GM21528 (cell line): ENCODE results near the gene EXOC5.

Source experiments
- ATAC-seq: cut with Tn5 transposase; IDR thresholded peaks from one replicate; pipeline ENCODE4 v1.9.1; 2021; ENCODE audit warnings: mild to moderate bottlenecking, moderate library complexity; ENCODE audit not compliant: unreplicated experiment, low FRiP score

Gene EXOC5

GRCh38 chr14:57171363-57171762 is 97.3 kb downstream of the EXOC5 start:
- no peak for ATAC-seq

GRCh38 chr14:57169901-57170300 is 98.8 kb downstream of the EXOC5 start:
- no peak for ATAC-seq

- no peak for ATAC-seq
Observed at GRCh38 chr14:57168138-57168679, 100.5 kb downstream of the EXOC5 start.

- no peak for ATAC-seq
Observed at GRCh38 chr14:57161583-57162234, 107.0 kb downstream of the EXOC5 start.

- no peak for ATAC-seq
Observed at GRCh38 chr14:57160333-57160732, 108.4 kb downstream of the EXOC5 start.

- no peak for ATAC-seq
Observed at GRCh38 chr14:57153286-57153685, 115.4 kb downstream of the EXOC5 start.
